Cardiac fibroblast (primary cell): Measurements from ENCODE around the gene NAALADL2.

Experiments used
- DNase-seq, 2 donors: peaks; one replicate each; pipeline versions ENCODE4 v3.0.0 to v3.0.0-alpha.2; 2010; ENCODE audit warnings: low read depth in 2 of 2
- H3K4me3 ChIP-seq, 2 donors: replicated peaks in 1 of 2; 1 replicate in 1 of 2; 2 replicates in 1 of 2; pipeline ENCODE4 v1.5.1; 2011; ENCODE audit warnings: low read depth in 2 of 2, low read length in 2 of 2, mild to moderate bottlenecking in 2 of 2, moderate library complexity in 1 of 2
- TF ChIP-seq, protein P1 (sequence below): IDR thresholded peaks from one replicate; pipeline ENCODE4 v1.5.1; 2011; ENCODE audit warnings: low read depth, mild to moderate bottlenecking, low read length, inconsistent platforms

NAALADL2 gene

DNA sequence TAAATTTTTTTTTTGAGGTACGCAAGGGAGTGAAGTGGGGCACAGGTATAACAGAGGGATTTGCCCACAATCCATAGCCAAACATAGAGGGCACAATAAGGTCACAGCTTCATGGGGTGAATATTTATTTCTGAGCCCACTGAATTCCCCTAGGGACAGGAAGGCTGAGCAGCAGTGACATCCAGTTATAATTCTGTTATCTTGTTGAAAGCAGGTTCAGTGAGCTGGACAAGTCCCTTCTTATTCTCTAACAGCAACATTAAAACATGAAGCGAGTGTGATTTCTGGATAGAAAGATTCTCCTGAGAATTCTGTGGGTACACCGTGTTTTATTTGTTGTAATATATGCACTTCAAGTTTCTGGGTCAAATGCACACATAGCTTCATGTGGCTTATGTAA is 538.2 kb downstream of the NAALADL2 start:
- peak in 1 of 2 donors; percentile 22 for DNase-seq
- TF ChIP-seq, protein P1, sequence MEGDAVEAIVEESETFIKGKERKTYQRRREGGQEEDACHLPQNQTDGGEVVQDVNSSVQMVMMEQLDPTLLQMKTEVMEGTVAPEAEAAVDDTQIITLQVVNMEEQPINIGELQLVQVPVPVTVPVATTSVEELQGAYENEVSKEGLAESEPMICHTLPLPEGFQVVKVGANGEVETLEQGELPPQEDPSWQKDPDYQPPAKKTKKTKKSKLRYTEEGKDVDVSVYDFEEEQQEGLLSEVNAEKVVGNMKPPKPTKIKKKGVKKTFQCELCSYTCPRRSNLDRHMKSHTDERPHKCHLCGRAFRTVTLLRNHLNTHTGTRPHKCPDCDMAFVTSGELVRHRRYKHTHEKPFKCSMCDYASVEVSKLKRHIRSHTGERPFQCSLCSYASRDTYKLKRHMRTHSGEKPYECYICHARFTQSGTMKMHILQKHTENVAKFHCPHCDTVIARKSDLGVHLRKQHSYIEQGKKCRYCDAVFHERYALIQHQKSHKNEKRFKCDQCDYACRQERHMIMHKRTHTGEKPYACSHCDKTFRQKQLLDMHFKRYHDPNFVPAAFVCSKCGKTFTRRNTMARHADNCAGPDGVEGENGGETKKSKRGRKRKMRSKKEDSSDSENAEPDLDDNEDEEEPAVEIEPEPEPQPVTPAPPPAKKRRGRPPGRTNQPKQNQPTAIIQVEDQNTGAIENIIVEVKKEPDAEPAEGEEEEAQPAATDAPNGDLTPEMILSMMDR = no peak
- H3K4me3 ChIP-seq = no peak overlapping the region

- H3K4me3 ChIP-seq = no peak overlapping the region
- TF ChIP-seq, protein P1 = no peak
- peak; percentile 9 to 56 for DNase-seq
Measured at GRCh38 chr3:175398676-175399075, 539.5 kb downstream of the NAALADL2 start.

DNA sequence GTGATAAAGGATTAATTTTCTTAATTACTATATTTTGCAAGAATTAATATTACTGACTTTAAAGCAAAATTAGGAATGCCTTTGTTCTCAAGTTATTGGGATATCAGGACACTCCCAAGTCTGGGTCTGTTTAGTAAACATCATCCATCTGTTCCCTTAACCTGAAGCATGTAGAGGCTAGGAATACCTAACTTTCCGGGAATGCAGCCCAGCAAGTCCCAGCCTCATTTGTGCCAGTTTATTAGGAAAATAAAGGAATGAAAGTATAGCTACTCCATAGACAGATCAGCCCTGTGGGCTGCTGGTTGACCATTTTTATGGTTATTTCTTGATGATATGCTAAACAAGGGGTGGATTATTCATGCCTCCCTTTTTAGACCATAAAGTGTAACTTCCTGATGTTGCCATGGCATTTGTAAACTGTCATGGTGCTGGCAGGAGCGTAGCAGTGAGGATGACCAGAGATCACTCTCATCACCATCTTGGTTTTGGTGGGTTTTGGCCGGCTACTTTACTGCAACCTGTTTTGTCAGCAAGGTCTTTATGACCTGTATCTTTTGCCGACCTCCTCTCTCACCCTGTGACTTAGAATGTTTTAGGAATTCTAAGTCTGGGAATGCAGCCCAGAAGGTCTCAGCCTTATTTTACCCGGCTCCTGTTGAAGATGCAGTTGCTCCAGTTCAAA is 540.2 kb downstream of the NAALADL2 start:
- no peak overlapping the region for H3K4me3 ChIP-seq
- TF ChIP-seq, protein P1 = no peak
- DNase-seq = no peak

- DNase-seq = peak in 1 of 2 donors; percentile 73
- no peak overlapping the region for H3K4me3 ChIP-seq
- TF ChIP-seq, protein P1 = no peak
Measured at GRCh38 chr3:175404027-175404426, 544.9 kb downstream of the NAALADL2 start.

- TF ChIP-seq, protein P1 = no peak
- peak in 1 of 2 donors; percentile 39 for DNase-seq
- H3K4me3 ChIP-seq = no peak overlapping the region
Measured at GRCh38 chr3:175404621-175405020, 545.5 kb downstream of the NAALADL2 start.

- TF ChIP-seq, protein P1 = no peak
- DNase-seq = no peak
- H3K4me3 ChIP-seq = no peak overlapping the region
Measured at GRCh38 chr3:175410251-175410650, 551.1 kb downstream of the NAALADL2 start.

DNA sequence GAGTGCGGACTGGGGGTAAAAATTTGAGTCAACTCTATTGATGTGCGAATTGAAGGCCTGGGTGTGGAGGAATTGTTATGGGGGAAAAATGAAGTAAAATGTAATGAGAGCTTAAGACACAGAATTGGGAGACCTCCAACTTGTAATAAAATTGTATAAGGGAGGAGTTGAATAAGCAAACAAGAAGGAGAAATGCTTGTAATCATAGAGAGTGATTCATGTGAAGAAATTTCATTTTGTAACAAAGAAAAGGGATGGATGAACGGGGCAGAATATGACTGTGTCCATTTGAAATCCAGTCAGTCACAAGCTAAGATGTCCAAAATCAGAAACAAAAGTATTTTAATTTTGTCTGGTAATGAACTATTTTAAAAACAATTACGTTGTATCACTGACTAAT is 552.3 kb downstream of the NAALADL2 start:
- TF ChIP-seq, protein P1 = no peak
- no peak overlapping the region for H3K4me3 ChIP-seq
- DNase-seq = no peak
